Stimulated activated naive CD8-positive, alpha-beta T cell treated with anti-CD3 and anti-CD28 coated beads, Interleukin-15, Interleukin-2, amounts not matched to agents 100 U/mL and 50 U/mL, for 24 hours (primary cell): Measurements from ENCODE around the gene KANSL3.

Source experiments
- ATAC-seq: fragments of 150-1000 bp; cut with Tn5 transposase; one replicate; pipeline ENCODE4 v1.10.0; 2021
- DNase-seq: peaks from one replicate; pipeline ENCODE4 v3.0.0; 2021

Gene KANSL3

DNA sequence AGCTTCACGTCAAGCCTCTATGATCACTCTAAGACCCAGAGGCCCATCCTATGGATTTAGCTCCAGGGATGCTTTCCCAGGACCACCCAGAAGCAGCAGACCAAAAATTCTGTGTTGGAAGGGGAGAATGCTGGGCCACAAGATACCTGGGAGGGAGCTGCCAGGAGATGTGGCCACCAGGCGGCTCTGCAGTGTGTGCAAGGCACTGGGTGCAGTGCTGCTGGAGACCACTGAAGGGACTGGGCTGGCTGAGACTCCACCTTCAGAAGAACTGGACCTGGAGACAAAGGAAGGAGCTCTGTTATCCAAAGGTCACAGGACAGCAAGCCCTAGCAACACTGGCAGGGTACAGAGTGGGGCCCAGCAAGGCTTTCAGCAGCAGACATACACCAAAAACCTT is 34.0 kb downstream of the KANSL3 start:
- ATAC-seq (no peak), DNase-seq (no peak)

GRCh38 chr2:96602330-96602823 is 35.7 kb downstream of the KANSL3 start:
- DNase-seq (no peak), ATAC-seq (no peak)

DNA sequence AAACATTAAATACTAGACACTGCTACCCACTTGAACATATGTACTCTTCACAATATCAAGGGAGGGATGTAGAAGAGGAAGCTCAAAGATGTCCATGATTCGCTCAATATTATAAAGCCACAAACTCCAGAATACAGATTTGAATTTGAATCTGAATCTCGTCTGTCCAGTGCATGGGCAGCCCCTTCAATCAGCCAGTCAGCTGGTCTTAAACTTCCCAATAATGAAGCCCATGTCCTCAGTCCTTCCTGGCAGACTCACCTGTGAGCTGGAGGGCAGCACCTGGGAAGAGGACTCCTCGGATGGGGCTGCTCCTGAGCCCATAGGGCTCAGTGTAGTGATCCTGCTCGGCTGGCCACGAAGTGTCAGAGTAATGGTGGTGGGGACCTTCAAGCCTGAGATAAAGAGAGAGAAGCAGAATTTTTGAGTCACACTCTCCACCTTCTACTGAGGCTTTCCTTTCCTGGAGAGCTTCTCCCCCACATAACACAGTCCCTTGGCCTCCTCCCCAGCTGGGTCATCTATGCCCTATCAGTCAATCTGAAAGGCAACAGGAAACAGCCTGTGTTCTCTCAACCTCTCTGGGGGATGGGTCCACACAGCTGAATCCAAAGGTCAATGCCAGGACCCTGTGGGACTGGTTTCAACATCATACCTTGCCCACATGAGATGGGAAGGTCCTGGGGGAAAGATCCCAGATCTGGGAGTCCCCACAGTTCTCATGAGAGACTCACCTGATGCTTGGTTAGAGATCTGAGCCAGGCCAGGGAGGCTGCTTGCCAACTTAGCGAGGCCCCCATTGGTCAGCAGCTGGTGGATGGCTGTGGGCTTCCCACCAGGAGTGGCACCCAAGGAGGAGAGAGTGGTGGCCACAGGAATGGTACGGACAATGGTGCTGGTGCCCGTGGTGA is 36.5 kb downstream of the KANSL3 start:
- DNase-seq (peak; percentile 30), ATAC-seq (peak; percentile 95)

DNA sequence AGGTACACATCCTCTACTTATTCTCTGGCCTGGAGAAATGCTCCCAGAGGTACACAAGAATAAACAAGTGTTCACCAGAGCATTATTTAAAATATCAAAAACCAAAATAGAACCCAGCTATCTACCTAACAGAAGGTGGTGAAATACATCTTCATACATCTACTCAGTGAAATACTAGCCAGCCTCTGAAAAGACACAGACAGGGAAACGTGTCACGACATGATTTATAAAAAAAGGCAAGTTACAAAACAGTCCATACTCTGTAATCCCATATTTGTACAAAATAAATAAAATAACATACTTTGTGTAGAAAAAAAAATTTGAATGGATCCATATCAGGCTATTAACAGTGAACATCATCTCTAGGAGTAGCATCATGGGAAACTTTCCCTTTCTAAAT is 38.2 kb downstream of the KANSL3 start:
- ATAC-seq (no peak), DNase-seq (no peak)

DNA sequence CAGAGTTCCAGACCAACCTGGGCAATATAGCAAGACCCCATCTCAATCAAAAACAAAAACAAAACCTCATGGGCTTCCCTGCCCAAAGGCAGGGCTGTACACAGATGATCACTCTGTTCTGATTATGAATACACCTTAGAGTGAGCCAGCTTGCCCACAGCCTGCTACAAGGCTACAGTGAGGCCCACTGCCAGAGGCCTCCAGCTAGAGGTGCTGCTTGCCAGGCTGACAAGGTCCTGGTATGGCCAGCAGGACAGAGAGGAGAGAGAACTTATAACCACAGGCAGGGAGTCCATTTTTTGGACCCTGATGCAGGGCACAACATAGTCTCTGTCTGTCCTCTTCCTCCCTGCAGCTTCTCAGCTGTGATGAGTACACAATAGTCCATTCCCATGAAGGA is 41.5 kb downstream of the KANSL3 start:
- DNase-seq, result no peak
- ATAC-seq, result no peak

GRCh38 chr2:96594691-96595152 is 43.4 kb downstream of the KANSL3 start:
- no peak for DNase-seq
- ATAC-seq, result peak; percentile 82

DNA sequence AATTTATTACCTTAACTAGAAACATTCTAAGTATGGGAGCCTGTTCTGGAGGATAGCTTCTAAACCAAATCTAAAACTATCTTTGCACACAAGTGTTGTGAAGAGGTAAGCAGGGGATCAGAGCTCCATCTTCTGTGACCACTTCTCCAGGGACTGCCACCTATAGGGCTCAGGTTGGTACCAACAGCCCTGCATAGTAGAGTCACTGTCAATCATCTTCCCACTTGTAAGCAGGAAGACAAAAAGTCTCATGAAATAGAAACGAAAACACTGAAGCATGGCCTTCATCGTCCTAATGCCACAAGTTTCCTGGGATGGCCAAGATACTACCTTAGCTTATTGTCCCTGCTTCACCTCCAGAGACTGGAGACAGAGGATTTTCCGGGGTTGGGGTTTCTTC is 43.8 kb downstream of the KANSL3 start:
- no peak for ATAC-seq

GRCh38 chr2:96591494-96591893 is 46.6 kb downstream of the KANSL3 start:
- ATAC-seq (no peak), DNase-seq (no peak)

More for the DNA sequence above, 43.8 kb downstream of the KANSL3 start:
- no peak for DNase-seq

DNA sequence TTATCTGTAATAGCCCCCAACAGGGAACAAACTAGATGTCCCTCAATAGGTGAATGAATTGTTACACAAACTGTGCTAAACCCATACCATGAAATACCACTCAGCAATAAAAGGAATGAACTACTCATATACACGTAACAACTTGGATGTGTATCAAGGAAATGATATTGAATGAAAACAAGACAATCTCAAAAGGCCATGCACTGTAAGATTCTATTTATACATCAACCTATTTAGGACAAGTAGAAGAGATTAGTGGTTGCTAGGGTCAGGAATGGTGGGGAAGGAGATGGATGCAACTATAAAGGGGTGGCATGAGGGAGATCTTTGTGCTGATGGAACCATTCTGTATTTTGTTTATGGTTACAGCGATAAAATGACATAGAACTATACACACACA is 47.1 kb downstream of the KANSL3 start:
- ATAC-seq, result no peak

GRCh38 chr2:96587843-96588242 is 50.3 kb downstream of the KANSL3 start:
- ATAC-seq (no peak), DNase-seq (no peak)

More for the DNA sequence above, 47.1 kb downstream of the KANSL3 start:
- no peak for DNase-seq

- no peak for ATAC-seq
- no peak for DNase-seq
Observed at GRCh38 chr2:96584017-96584416, 54.1 kb downstream of the KANSL3 start.

DNA sequence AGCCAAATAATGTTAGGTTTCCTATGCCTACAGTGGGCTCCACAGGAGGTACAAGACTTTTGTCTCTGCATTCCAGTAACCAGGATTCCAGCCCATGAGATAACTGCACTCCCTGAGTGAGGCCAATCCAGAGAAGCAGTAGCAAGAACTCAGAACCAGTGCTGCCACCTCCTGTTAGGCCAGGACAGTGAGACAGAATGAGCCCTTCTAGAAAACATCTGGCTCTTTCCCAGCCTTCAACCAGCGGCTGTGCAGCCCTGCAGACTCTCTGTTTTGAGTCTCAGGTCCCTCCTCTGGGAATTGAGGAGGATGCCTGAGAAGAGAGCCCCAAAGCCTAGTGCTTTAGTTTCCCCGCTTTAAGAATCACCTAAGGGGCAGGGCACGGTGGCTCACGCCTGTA is 57.3 kb downstream of the KANSL3 start:
- ATAC-seq (no peak), DNase-seq (no peak)

DNA sequence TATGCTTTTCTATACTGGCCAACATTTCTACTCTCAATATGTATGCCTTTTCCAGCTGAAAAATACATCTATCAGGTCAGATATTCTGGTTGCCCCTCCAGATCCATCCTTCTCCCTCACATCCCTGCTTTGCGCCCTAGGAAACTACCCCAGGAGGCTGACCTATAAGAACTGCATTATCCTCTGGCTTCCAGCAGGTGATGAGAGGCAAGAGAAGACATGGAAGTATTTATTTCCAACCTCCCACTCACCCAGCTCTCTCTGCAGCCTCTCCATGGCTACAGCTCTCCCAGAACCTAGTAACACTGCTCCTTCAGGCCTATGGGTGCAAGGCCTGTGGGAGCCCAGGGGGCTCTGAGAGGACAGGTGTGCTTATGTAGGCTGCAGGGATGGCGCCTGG is 58.7 kb downstream of the KANSL3 start:
- ATAC-seq (no peak), DNase-seq (no peak)

DNA sequence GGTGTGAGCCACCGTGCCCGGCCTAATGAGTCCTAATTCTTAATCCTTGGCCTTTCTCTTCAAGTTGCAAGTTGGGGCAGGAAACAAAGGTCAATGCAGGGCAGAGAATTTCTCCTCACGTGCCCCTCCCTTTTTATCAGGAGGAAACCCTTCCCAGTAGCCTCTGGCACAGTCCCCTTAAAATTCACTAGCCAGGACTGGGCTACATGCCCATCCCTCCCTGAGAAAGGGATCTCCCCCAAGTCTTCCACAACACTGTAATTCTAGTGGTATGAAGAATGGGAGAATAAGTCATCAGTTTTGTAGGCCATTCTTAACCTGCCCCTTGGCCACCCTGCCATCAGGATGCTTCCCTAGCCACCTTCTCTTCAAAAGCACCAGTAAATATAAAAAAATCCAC is 59.4 kb downstream of the KANSL3 start:
- ATAC-seq, result no peak
- DNase-seq, result no peak

GRCh38 chr2:96577501-96577900 is 60.6 kb downstream of the KANSL3 start:
- DNase-seq (no peak), ATAC-seq (no peak)

DNA sequence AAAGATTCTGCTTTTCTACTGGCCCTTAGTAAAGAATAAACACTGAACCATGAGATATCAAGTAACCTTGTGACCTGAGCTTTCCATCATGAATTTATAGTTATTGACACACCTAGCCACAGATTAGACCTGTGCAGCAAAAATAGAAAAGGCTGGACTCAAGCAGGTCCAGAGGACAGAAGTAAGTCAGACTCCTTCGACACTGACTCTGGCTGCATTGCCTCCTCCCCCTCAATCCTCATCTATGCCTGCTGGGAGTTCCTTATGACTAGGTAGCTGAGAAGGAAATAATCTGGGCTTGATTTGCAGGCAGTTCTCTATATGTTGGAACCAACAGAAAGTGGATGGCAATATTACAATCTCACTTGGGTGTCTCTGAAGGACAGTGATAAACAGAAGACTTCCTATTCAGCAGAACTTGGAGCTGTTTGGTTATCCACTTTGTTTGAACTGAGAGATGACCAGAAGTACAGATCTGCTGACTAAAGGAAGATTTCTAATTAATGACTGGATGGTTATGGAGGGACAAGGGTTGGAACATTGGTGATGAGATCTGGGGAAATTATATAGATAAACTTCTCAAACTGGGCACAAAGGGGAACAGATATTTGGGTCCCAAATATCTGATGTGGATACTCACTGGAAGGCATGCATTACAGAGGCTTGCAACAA is 62.2 kb downstream of the KANSL3 start:
- DNase-seq, result no peak
- no peak for ATAC-seq

GRCh38 chr2:96574364-96574763 is 63.7 kb downstream of the KANSL3 start:
- ATAC-seq, result no peak
- no peak for DNase-seq

GRCh38 chr2:96568094-96568493 is 70.0 kb downstream of the KANSL3 start:
- ATAC-seq (no peak), DNase-seq (no peak)

GRCh38 chr2:96565111-96565510 is 73.0 kb downstream of the KANSL3 start:
- DNase-seq, result no peak

DNA sequence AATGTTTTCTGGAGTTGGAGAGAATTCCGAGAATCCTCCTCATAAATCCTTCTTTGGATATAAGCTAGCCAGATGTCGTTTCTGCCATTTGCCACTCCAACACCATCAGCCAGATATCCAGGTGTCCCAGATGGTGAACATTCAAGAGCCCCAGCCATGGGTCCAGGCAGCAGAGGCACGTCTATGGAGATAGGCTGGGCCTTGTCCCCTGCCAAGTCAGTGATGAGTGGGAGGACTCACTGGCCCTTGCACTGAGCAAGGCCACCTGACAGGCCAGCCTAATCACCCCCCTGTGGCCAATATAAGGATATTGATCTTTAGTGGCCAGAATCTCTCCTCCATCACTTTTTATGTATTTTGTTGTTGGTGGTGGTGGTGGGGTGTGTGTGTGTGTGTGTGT is 73.5 kb downstream of the KANSL3 start:
- DNase-seq (no peak), ATAC-seq (no peak)

More at GRCh38 chr2:96565111-96565510, 73.0 kb downstream of the KANSL3 start:
- ATAC-seq, result no peak

DNA sequence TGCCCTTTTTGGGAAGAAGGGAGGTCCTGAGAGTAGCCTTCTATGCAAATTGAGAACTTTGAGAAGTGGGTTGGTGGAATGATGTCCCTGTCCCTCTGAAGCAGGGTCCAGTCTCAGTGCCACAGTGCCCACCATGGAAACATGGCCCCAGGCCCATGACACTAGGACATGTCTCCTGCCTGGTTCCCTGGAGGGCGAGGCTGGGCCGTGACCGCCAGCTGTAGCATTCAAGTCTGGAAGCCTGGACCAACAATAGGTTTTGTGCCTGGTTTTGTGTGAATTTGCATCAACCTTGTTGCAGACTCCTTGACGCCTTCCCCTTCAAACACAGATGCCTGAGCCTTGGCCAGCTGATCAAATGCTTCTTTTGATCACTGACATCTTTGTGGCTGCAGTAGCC is 74.1 kb downstream of the KANSL3 start:
- DNase-seq, result no peak
- ATAC-seq, result no peak

DNA sequence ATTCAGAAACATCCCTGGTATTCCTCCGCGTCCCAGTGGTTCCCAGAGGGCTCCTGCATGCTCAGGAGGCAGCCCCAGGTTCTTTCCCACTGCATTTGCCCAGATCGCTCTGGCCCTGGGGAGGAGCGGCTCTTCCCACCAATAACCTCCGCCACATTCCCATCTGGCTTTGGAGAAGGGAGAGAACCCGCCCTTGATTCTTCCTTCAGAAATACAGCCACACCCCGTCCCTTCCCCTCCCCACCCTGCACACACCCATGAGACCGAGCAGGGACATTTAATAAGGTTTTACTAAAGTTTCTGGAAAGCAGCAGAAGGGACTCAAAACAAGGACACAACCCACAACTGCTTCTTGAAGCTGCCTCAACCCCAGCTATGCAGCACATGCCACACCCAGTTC is 79.6 kb downstream of the KANSL3 start:
- DNase-seq (no peak), ATAC-seq (no peak)

GRCh38 chr2:96558061-96558460 is 80.1 kb downstream of the KANSL3 start:
- DNase-seq, result no peak
- ATAC-seq, result no peak
